KOPT-K1 (cell line): Measurements from ENCODE around the gene MKRN1.
"Not testable (repeated sequence)": the region's sequence is repeated elsewhere in the genome, so short reads cannot be mapped to it uniquely, and the experiment has no call there.

Experiments
- H3K27ac ChIP-seq: fragments of 200-600 bp; sonication (generic); 2 replicates; pipeline ENCODE4 v1.5.1; 2016; ENCODE audit warnings: antibody characterized with exemption, mild to moderate bottlenecking, low read depth, low read length; ENCODE audit not compliant: poor library complexity, severe bottlenecking
- H3K36me3 ChIP-seq: fragments of 200-600 bp; sonication (generic); 2 replicates; pipeline ENCODE4 v1.5.1; 2017; ENCODE audit warnings: antibody characterized with exemption, mild to moderate bottlenecking, low read length, moderate library complexity; ENCODE audit not compliant: insufficient read depth
- H3K9me3 ChIP-seq: fragments of 200-600 bp; sonication (generic); 2 replicates; pipeline ENCODE4 v1.5.1; 2017; ENCODE audit warnings: antibody characterized with exemption, low read length, mild to moderate bottlenecking; ENCODE audit not compliant: insufficient read depth, poor library complexity, severe bottlenecking

Gene MKRN1

GRCh38 chr7:140497807-140498206 is 18.5 kb upstream of the MKRN1 start:
- not testable (repeated sequence) for H3K9me3 ChIP-seq, H3K36me3 ChIP-seq

GRCh38 chr7:140497241-140497769 is 18.0 kb upstream of the MKRN1 start:
- H3K9me3 ChIP-seq, result no peaks in the 10 kb centered on the region
- H3K27ac ChIP-seq, result no peak overlapping the region
- no peaks in the 10 kb centered on the region for H3K36me3 ChIP-seq

More at GRCh38 chr7:140497807-140498206, 18.5 kb upstream of the MKRN1 start:
- not testable (repeated sequence) for H3K27ac ChIP-seq

GRCh38 chr7:140495514-140496097 is 16.3 kb upstream of the MKRN1 start:
- H3K27ac ChIP-seq, result no peak overlapping the region
- H3K9me3 ChIP-seq, result no peaks in the 10 kb centered on the region
- no peaks in the 10 kb centered on the region for H3K36me3 ChIP-seq

- Histone ChIP-seq H3K9me3 (no peaks in the 10 kb centered on the region), H3K36me3 (no peaks in the 10 kb centered on the region), H3K27ac (no peak overlapping the region)
Measured at GRCh38 chr7:140494867-140495266, 15.6 kb upstream of the MKRN1 start.

GRCh38 chr7:140489026-140489359 is 9.7 kb upstream of the MKRN1 start:
- Histone ChIP-seq H3K27ac (no peak overlapping the region), H3K36me3 (no peaks in the 10 kb centered on the region), H3K9me3 (no peaks in the 10 kb centered on the region)

- no peaks in the 10 kb centered on the region for H3K36me3 ChIP-seq
- H3K9me3 ChIP-seq, result no peaks in the 10 kb centered on the region
- H3K27ac ChIP-seq, result no peak overlapping the region
Measured at GRCh38 chr7:140485500-140486265, 6.4 kb upstream of the MKRN1 start.

GRCh38 chr7:140484951-140485499 is 5.7 kb upstream of the MKRN1 start:
- Histone ChIP-seq H3K27ac (no peak overlapping the region), H3K9me3 (no peaks in the 10 kb centered on the region), H3K36me3 (no peaks in the 10 kb centered on the region)

GRCh38 chr7:140484479-140484878 is 5.2 kb upstream of the MKRN1 start:
- Histone ChIP-seq H3K27ac (no peak overlapping the region), H3K36me3 (no peaks in the 10 kb centered on the region)

GRCh38 chr7:140479739-140480084 is 407 bp upstream of the MKRN1 start:
- Histone ChIP-seq H3K36me3 (no peaks in the 10 kb centered on the region), H3K9me3 (no peaks in the 10 kb centered on the region), H3K27ac (peak overlapping the region; percentile 77)

More at GRCh38 chr7:140484479-140484878, 5.2 kb upstream of the MKRN1 start:
- H3K9me3 ChIP-seq, result no peaks in the 10 kb centered on the region

- Histone ChIP-seq H3K9me3 (no peaks in the 10 kb centered on the region), H3K36me3 (no peaks in the 10 kb centered on the region), H3K27ac (peak overlapping the region; percentile 77)
Measured at GRCh38 chr7:140478246-140479061, 851 bp downstream of the MKRN1 start.

GRCh38 chr7:140476698-140477261 is 2.5 kb downstream of the MKRN1 start:
- Histone ChIP-seq H3K27ac (no peak overlapping the region), H3K36me3 (no peaks in the 10 kb centered on the region), H3K9me3 (no peaks in the 10 kb centered on the region)

GRCh38 chr7:140475747-140476333 is 3.5 kb downstream of the MKRN1 start:
- no peaks in the 10 kb centered on the region for H3K9me3 ChIP-seq

GRCh38 chr7:140463111-140463510 is 16.2 kb downstream of the MKRN1 start:
- no peak overlapping the region for H3K27ac ChIP-seq
- peaks cover 89% of the 10 kb centered on the region for H3K36me3 ChIP-seq
- no peaks in the 10 kb centered on the region for H3K9me3 ChIP-seq

More at GRCh38 chr7:140475747-140476333, 3.5 kb downstream of the MKRN1 start:
- H3K27ac ChIP-seq, result no peak overlapping the region
- peaks cover 3% of the 10 kb centered on the region; the same call in 1 of the 2 replicates for H3K36me3 ChIP-seq

GRCh38 chr7:140458916-140459315 is 20.4 kb downstream of the MKRN1 start:
- no peaks in the 10 kb centered on the region for H3K9me3 ChIP-seq
- H3K36me3 ChIP-seq, result peaks cover 91% of the 10 kb centered on the region
- no peak overlapping the region for H3K27ac ChIP-seq
